Measurements from ENCODE around the gene MT1E. TPM values are rescaled to one million over a fixed set of nuclear protein-coding genes. Genes with fewer than 3 reads are reported as not detected.

Gene MT1E
- total and polyA plus RNA-seq, 12 donors: 105 to 1,395 (median 413) TPM

- Histone ChIP-seq H3K4me1 (replicated peaks in 1 of 2) (peaks cover 24 to 41% of the 10 kb centered on the region in 2 donors), H3K36me3 (replicated peaks in 1 of 2) (no peaks in the 10 kb centered on the region), H3K9me3 (replicated peaks in 1 of 3) (no peaks in the 10 kb centered on the region), H3K27ac (no peak overlapping the region), H3K27me3 (no peaks in the 10 kb centered on the region), H3K4me3 (no peak overlapping the region)
- DNase-seq: no peak
- intact Hi-C loops (cut with DNase I): no loop called here
- TF ChIP-seq CTCF (IDR thresholded peaks at IDR 0.05) (no peak), POLR2A (IDR thresholded peaks at IDR 0.05) (no peak)
Measured at GRCh38 chr16:56613706-56614105, 11.9 kb upstream of the MT1E start.

GRCh38 chr16:56614549-56614991 lies 11.0 kb upstream of the MT1E start:
- no peak overlapping the region for H3K27ac ChIP-seq
- no peak for TF ChIP-seq POLR2A (IDR thresholded peaks at IDR 0.05)
- TF ChIP-seq CTCF (IDR thresholded peaks at IDR 0.05): no peak

GRCh38 chr16:56615353-56615752 lies 10.2 kb upstream of the MT1E start:
- TF ChIP-seq CTCF (IDR thresholded peaks at IDR 0.05): no peak
- no peak for TF ChIP-seq POLR2A (IDR thresholded peaks at IDR 0.05)
- H3K27ac ChIP-seq: no peak overlapping the region
- 71 to 77% (median 73%) methylated on average over 3 of the region's 3 CpGs for WGBS, 4 donors
- no peaks in the 10 kb centered on the region for H3K36me3 ChIP-seq (replicated peaks in 1 of 2)
- no peak overlapping the region for H3K4me3 ChIP-seq
- no peaks in the 10 kb centered on the region for H3K27me3 ChIP-seq
- no peaks in the 10 kb centered on the region for H3K9me3 ChIP-seq (replicated peaks in 1 of 3)
- DNase-seq: peak in 1 of 7 donors; percentile 40
- intact Hi-C loops (cut with DNase I): no loop called here
- peaks cover 17 to 31% of the 10 kb centered on the region in 2 donors for H3K4me1 ChIP-seq (replicated peaks in 1 of 2)

More at GRCh38 chr16:56614549-56614991, 11.0 kb upstream of the MT1E start:
- Histone ChIP-seq H3K36me3 (replicated peaks in 1 of 2) (no peaks in the 10 kb centered on the region), H3K4me3 (no peak overlapping the region), H3K4me1 (replicated peaks in 1 of 2) (peaks cover 24 to 39% of the 10 kb centered on the region in 2 donors), H3K9me3 (replicated peaks in 1 of 3) (no peaks in the 10 kb centered on the region), H3K27me3 (no peaks in the 10 kb centered on the region)
- DNase-seq: no peak
- intact Hi-C loops (cut with DNase I): no loop called here

- TF ChIP-seq CTCF (IDR thresholded peaks at IDR 0.05) (no peak), POLR2A (IDR thresholded peaks at IDR 0.05) (no peak)
- no peak for DNase-seq
- Histone ChIP-seq H3K27me3 (no peaks in the 10 kb centered on the region), H3K9me3 (replicated peaks in 1 of 3) (no peaks in the 10 kb centered on the region), H3K4me1 (replicated peaks in 1 of 2) (peaks cover 4 to 24% of the 10 kb centered on the region in 2 donors), H3K4me3 (peak overlapping the region in 2 of 4 donors; percentile 26 to 41), H3K27ac (peak overlapping the region in 3 of 5 donors; percentile 30 to 57 (median 41)), H3K36me3 (replicated peaks in 1 of 2) (no peaks in the 10 kb centered on the region)
- WGBS, 4 donors: 49 to 62% (median 59%) methylated on average over 17 to 23 of the region's 23 CpGs
- intact Hi-C loops (cut with DNase I): no loop called here
Measured at GRCh38 chr16:56616608-56617211, 8.9 kb upstream of the MT1E start.

All from adrenal gland (tissue), 12 donors.